Measurements from ENCODE around the gene STEAP2.

Gene STEAP2

GRCh38 chr7:90167361-90167760, 44.2 kb upstream of the STEAP2 start:
- no peak overlapping the region for H2AFZ ChIP-seq (ENCODE audit: low read depth, low read length)
- H3K27me3 ChIP-seq (ENCODE audit: low read depth, low read length): no peaks in the 10 kb centered on the region
- no peak overlapping the region for H3K4me2 ChIP-seq (ENCODE audit: low read length)
- H3K36me3 ChIP-seq (replicated peaks; ENCODE audit: low read depth, low read length): peaks cover 14% of the 10 kb centered on the region
- H3K4me3 ChIP-seq (ENCODE audit: low read length): no peak overlapping the region
- TF ChIP-seq EZH2phosphoT487 (IDR thresholded peaks at IDR 0.05; ENCODE audit: low read depth): no peak
- TF ChIP-seq, protein P1, sequence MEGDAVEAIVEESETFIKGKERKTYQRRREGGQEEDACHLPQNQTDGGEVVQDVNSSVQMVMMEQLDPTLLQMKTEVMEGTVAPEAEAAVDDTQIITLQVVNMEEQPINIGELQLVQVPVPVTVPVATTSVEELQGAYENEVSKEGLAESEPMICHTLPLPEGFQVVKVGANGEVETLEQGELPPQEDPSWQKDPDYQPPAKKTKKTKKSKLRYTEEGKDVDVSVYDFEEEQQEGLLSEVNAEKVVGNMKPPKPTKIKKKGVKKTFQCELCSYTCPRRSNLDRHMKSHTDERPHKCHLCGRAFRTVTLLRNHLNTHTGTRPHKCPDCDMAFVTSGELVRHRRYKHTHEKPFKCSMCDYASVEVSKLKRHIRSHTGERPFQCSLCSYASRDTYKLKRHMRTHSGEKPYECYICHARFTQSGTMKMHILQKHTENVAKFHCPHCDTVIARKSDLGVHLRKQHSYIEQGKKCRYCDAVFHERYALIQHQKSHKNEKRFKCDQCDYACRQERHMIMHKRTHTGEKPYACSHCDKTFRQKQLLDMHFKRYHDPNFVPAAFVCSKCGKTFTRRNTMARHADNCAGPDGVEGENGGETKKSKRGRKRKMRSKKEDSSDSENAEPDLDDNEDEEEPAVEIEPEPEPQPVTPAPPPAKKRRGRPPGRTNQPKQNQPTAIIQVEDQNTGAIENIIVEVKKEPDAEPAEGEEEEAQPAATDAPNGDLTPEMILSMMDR (IDR thresholded peaks at IDR 0.05; ENCODE audit: low read depth, low read length): no peak
- no peak overlapping the region for H3K27ac ChIP-seq (ENCODE audit: low read length)
- H4K20me1 ChIP-seq (ENCODE audit: insufficient read depth, low read length): no peaks in the 10 kb centered on the region
- H3K9me3 ChIP-seq (ENCODE audit: insufficient read depth, low read length): peaks cover 12% of the 10 kb centered on the region
- H3K79me2 ChIP-seq (ENCODE audit: low read length): no peaks in the 10 kb centered on the region
- no peak overlapping the region for H3K9ac ChIP-seq (ENCODE audit: low read length)
- peaks cover under 1% of the 10 kb centered on the region; the same call in 1 of the 2 replicates for H3K4me1 ChIP-seq (ENCODE audit: low read length)

DNA sequence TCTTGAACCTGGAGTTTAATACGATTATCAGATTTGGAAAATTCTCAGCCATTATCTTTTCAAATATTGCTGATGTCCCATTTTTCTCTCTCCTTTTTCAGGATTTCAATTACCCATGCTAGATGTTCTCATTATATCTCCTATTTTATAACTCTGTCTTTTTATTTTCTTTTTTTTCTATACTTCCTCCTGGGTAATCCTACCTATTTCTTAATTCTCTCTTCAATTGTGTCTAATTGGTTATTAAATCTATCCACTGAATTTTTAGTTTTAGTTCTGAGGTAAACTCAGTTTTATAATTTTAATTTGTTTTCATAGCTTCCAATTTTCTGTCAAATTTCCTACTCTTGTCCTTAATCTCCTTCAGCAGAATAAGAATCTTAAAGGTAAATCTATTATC, 41.6 kb upstream of the STEAP2 start:
- H2AFZ ChIP-seq (ENCODE audit: low read depth, low read length): no peak overlapping the region
- H3K4me3 ChIP-seq (ENCODE audit: low read length): no peak overlapping the region
- no peak overlapping the region for H3K9ac ChIP-seq (ENCODE audit: low read length)
- H4K20me1 ChIP-seq (ENCODE audit: insufficient read depth, low read length): no peaks in the 10 kb centered on the region
- no peak overlapping the region for H3K27ac ChIP-seq (ENCODE audit: low read length)
- H3K4me1 ChIP-seq (ENCODE audit: low read length): peaks cover 14% of the 10 kb centered on the region
- no peak for TF ChIP-seq EZH2phosphoT487 (IDR thresholded peaks at IDR 0.05; ENCODE audit: low read depth)
- TF ChIP-seq, protein P1 (IDR thresholded peaks at IDR 0.05; ENCODE audit: low read depth, low read length): no peak
- no peaks in the 10 kb centered on the region for H3K27me3 ChIP-seq (ENCODE audit: low read depth, low read length)
- no peaks in the 10 kb centered on the region for H3K79me2 ChIP-seq (ENCODE audit: low read length)
- peaks cover 12% of the 10 kb centered on the region for H3K9me3 ChIP-seq (ENCODE audit: insufficient read depth, low read length)
- no peak overlapping the region for H3K4me2 ChIP-seq (ENCODE audit: low read length)
- no peaks in the 10 kb centered on the region for H3K36me3 ChIP-seq (replicated peaks; ENCODE audit: low read depth, low read length)

GRCh38 chr7:90172121-90172520, 39.4 kb upstream of the STEAP2 start:
- Histone ChIP-seq H3K4me3 (ENCODE audit: low read length) (no peak overlapping the region), H4K20me1 (ENCODE audit: insufficient read depth, low read length) (no peaks in the 10 kb centered on the region), H3K9me3 (ENCODE audit: insufficient read depth, low read length) (peaks cover 27% of the 10 kb centered on the region), H3K79me2 (ENCODE audit: low read length) (no peaks in the 10 kb centered on the region), H3K27me3 (ENCODE audit: low read depth, low read length) (no peaks in the 10 kb centered on the region), H3K4me2 (ENCODE audit: low read length) (no peak overlapping the region), H3K36me3 (replicated peaks; ENCODE audit: low read depth, low read length) (peaks cover 6% of the 10 kb centered on the region), H2AFZ (ENCODE audit: low read depth, low read length) (no peak overlapping the region), H3K27ac (ENCODE audit: low read length) (no peak overlapping the region), H3K4me1 (ENCODE audit: low read length) (peaks cover 14% of the 10 kb centered on the region), H3K9ac (ENCODE audit: low read length) (no peak overlapping the region)
- no peak for TF ChIP-seq EZH2phosphoT487 (IDR thresholded peaks at IDR 0.05; ENCODE audit: low read depth)
- TF ChIP-seq, protein P1 (IDR thresholded peaks at IDR 0.05; ENCODE audit: low read depth, low read length): no peak

GRCh38 chr7:90172624-90173023, 38.9 kb upstream of the STEAP2 start:
- Histone ChIP-seq H3K4me2 (ENCODE audit: low read length) (peak overlapping the region; percentile 60), H3K36me3 (replicated peaks; ENCODE audit: low read depth, low read length) (peaks cover 6% of the 10 kb centered on the region), H3K27ac (ENCODE audit: low read length) (peak overlapping the region; percentile 47; the same call in 1 of the 2 replicates), H3K9ac (ENCODE audit: low read length) (0 out of 2 replicates have a peak overlapping the region, but pooled peaks have one; percentile 3), H3K4me1 (ENCODE audit: low read length) (peaks cover 14% of the 10 kb centered on the region), H3K9me3 (ENCODE audit: insufficient read depth, low read length) (peaks cover 28% of the 10 kb centered on the region), H4K20me1 (ENCODE audit: insufficient read depth, low read length) (no peaks in the 10 kb centered on the region), H2AFZ (ENCODE audit: low read depth, low read length) (no peak overlapping the region), H3K4me3 (ENCODE audit: low read length) (peak overlapping the region; percentile 16), H3K27me3 (ENCODE audit: low read depth, low read length) (no peaks in the 10 kb centered on the region), H3K79me2 (ENCODE audit: low read length) (no peaks in the 10 kb centered on the region)
- TF ChIP-seq, protein P1 (IDR thresholded peaks at IDR 0.05; ENCODE audit: low read depth, low read length): no peak
- no peak for TF ChIP-seq EZH2phosphoT487 (IDR thresholded peaks at IDR 0.05; ENCODE audit: low read depth)

Data from OCI-LY3 (cell line).